LNCaP clone FGC (cell line): ENCODE results near the gene CPT1C.

ENCODE experiments used
- DNase-seq: peaks from one replicate; pipeline ENCODE4 v3.0.0-alpha.2; 2011; ENCODE audit warnings: low read depth
- H3K4me3 ChIP-seq: 2 replicates; pipeline ENCODE4 v1.5.1; 2011; ENCODE audit warnings: mild to moderate bottlenecking, low read depth, low read length, control low read depth
- TF ChIP-seq, protein P1 (sequence below): IDR thresholded peaks from 2 replicates; pipeline ENCODE4 v1.5.1; 2012; ENCODE audit warnings: mild to moderate bottlenecking; ENCODE audit not compliant: control insufficient read depth, insufficient read depth; ENCODE audit errors: extremely low read depth

CPT1C gene

DNA sequence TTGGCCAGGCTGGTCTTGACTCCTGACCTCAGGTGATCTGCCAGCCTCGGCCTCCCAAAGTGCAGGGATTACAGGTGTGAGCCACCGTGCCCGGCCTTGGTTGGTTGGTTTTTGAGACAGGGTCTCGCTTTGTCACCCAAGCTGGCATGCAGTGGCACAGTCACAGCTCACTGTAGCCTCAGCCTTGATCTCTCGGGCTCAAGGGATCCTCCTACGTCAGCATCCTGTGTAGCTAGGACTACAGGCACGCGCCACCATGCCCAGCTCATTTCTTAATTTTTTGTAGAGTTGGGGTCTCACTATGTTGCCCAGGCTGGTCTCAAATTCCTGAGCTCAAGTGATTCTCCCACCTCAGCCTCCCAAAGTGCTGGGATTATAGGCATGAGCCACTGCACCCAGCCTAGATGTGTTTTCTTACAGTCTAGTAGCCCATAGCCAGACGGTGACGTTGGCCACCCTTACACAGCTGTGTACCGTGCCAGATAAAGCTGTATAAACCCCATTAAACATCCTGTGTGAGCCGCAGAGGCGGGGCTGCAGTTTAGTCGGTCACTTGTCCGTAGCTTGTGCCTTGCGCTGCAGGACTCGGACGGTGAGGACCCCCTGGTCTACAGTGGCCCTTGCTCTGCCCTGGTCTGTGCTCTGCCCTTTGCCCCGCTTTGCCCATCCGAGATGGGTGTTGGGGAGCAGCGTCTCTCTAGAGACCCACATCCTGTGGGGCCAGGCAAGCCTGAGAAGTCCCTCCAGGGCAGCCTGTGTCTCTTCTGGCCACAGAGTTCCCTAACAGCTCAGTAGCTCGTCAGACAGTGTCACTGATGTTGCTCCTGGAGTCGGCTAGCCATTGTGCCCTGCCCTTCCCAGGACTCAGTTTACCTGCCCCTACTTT, 35.1 kb upstream of the CPT1C start:
- no peak overlapping the region for H3K4me3 ChIP-seq
- DNase-seq, result no peak
- TF ChIP-seq, protein P1, sequence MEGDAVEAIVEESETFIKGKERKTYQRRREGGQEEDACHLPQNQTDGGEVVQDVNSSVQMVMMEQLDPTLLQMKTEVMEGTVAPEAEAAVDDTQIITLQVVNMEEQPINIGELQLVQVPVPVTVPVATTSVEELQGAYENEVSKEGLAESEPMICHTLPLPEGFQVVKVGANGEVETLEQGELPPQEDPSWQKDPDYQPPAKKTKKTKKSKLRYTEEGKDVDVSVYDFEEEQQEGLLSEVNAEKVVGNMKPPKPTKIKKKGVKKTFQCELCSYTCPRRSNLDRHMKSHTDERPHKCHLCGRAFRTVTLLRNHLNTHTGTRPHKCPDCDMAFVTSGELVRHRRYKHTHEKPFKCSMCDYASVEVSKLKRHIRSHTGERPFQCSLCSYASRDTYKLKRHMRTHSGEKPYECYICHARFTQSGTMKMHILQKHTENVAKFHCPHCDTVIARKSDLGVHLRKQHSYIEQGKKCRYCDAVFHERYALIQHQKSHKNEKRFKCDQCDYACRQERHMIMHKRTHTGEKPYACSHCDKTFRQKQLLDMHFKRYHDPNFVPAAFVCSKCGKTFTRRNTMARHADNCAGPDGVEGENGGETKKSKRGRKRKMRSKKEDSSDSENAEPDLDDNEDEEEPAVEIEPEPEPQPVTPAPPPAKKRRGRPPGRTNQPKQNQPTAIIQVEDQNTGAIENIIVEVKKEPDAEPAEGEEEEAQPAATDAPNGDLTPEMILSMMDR, result no peak

DNA sequence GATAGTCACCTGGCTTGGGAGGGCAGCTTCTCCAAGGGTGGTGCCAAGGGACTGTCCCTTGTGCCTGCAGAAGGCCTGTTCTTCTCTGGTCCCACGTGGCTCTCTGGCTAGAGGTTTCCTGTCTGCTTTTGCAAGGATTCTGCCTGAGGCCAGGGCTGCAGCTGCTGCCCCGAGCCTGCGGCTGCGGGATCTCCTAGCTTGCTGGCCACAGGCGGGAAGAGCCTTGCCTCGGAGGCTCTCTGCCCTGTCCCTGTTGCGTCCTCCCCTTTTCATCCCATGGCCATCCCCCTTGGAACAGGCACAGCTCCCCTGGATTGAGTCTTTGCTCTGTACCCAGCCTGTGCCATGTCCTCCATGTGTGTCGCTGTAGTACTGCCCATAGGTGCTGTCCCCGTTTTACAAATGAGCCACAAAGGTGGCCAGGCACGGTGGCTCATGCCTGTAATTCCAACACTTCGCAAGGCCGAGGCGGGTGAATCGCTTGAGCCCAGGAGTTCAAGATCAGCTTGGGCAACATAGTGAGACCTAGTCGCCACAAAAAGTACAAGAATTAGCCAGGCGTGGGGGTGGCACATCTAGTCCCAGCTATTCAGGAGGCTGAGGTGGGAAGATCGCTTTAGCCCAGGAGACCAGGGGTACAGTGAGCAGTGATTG, 34.3 kb upstream of the CPT1C start:
- TF ChIP-seq, protein P1, result no peak
- DNase-seq, result no peak
- H3K4me3 ChIP-seq, result no peak overlapping the region

DNA sequence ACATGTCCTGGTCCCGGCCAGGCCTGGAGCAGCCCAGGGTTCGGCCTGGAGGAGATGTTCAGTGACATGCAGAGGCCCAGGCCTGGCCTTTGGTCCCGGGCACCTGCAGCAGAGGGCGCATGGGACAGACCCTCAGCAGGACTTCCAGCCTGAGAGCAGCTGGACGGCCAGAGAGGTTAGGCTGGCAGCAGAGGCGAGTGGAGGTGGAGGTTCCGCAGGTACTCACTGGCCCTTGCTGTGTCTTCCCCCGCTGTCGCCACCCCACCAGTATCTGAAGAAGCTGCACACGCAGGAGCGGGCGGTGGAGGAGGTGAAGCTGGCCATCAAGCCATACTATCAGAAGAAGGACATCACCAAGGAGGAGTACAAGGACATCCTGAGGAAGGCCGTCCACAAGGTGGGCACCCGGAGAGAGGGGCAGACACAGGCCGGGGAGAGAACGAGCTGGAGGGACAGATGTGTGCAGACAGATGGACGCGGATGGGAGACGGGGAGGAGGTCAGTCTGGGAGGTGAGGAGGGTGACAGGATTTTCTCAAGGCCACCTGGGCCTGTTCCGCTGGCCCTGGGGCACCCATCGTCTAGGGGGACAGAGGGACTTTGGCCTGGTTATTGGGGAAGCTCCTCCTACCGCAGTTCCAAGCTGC, 33.3 kb upstream of the CPT1C start:
- H3K4me3 ChIP-seq, result no peak overlapping the region
- DNase-seq, result no peak
- TF ChIP-seq, protein P1, result no peak

DNA sequence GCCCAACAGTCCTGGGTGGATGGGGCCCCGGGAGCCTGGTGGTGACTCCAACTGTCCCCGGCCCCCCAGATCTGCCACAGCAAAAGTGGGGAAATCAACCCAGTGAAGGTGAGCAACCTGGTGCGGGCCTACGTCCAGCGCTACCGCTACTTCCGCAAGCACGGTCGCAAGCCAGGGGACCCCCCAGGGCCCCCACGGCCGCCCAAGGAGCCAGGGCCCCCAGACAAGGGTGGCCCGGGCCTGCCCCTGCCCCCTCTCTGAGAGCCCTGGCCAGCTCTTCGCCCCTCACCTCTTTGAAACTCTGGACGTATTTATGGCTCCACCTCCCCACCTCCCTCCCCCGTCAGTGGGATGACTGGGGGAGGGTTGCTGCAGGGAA, 32.8 kb upstream of the CPT1C start:
- TF ChIP-seq, protein P1, result no peak
- no peak overlapping the region for H3K4me3 ChIP-seq
- DNase-seq, result no peak

DNA sequence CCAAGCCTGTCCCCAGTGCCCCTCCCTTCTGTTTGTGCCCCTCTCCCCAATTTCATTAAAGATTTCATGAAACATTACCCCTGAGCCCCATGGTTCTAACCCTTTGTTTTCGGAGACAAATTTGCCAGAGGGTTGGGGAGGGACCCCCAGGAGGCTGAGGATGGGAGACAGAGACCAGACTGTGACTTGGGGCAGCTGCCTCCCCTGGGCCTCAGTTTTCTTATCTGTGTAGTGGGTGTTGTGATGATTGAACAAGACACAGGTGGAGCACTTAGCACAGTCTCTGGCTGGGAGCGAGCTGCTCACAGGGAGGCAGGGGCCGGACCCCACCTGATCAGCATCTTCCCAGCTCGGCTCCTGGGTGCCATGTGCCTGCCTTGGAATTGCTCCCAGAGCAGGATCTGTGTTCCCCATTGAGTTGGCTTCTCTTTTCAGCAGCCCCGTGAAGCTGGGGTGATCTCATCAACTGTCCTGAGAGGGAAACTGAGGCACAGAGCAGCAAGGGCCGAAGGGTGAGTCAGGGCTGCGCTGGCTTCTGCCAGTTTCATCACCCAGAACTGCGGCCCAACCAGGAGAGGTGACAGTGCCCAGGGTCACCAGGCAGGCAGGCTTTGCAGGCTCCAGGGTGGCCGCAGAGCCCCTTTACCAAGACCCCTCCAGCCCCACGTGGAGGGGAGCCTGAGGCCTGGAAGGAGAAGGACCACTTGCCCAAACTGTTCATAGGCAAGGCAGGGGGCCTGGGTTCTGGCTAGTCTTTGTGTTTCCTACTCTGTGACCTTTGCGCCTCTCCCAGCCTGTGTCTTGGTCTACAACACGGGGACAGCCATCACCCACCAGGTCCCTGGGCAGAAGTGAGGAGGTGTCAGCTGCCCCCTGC, 32.1 kb upstream of the CPT1C start:
- TF ChIP-seq, protein P1, result no peak
- H3K4me3 ChIP-seq, result no peak overlapping the region
- no peak for DNase-seq

DNA sequence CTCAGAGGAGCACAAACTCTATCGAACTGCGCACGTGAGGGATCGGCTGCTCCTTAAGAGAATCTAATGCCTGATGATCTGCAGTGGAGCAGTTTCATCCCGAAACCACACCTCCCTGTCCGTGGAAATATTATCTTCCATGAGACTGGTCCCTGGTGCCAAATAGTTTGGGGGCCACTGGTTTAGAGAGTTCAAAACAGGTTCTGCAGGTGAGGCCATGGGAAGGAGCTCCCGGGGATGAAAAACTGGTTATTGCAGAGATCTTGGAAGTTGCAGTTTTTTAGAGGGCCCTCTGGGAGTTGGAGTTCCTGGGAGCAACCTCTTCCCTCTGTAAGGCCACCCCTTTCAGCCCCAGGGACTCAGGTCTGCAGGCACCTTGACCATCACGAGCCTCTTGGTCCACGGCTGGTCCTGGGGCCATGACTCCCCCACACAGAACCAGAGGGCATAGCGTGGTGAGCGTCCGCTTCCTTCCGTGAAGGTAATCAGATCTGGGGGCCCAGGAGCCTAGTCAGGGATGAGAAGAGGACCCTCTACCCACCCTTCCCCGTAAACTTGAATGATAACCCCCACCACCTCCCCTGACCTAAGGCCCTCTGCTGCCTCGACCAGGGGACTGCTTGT, 30.5 kb upstream of the CPT1C start:
- TF ChIP-seq, protein P1, result no peak

More for the DNA sequence above, 30.5 kb upstream of the CPT1C start:
- no peak overlapping the region for H3K4me3 ChIP-seq
- no peak for DNase-seq
